HG02763 (cell line): ENCODE measurements around the gene TBL1X.
"Not testable (repeated sequence)": the region's sequence is repeated elsewhere in the genome, so short reads cannot be mapped to it uniquely, and the experiment has no call there.

Experiments used
- ATAC-seq: cut with Tn5 transposase; IDR thresholded peaks from one replicate; pipeline ENCODE4 v1.9.1; 2021; ENCODE audit warnings: mild to moderate bottlenecking, moderate library complexity; ENCODE audit not compliant: unreplicated experiment

Gene TBL1X

GRCh38 chrX:9464435-9465371 lies at the start of gene TBL1X:
Gene TBL1X (plus strand): TSS chrX:9465058. CDS start chrX:9653587, 188,529 bp downstream.
- peak; percentile 38 for ATAC-seq

GRCh38 chrX:9416562-9417348 lies 48.1 kb upstream of the TBL1X start:
- no peak for ATAC-seq

- no peak for ATAC-seq
These were observed 46.6 kb upstream of the TBL1X start for GRCh38 chrX:9418262-9418661.

GRCh38 chrX:9420275-9421265 lies 44.3 kb upstream of the TBL1X start:
- ATAC-seq = no peak

GRCh38 chrX:9429767-9430166 lies 35.1 kb upstream of the TBL1X start:
- ATAC-seq = no peak

GRCh38 chrX:9430346-9430921 lies 34.4 kb upstream of the TBL1X start:
- no peak for ATAC-seq

DNA sequence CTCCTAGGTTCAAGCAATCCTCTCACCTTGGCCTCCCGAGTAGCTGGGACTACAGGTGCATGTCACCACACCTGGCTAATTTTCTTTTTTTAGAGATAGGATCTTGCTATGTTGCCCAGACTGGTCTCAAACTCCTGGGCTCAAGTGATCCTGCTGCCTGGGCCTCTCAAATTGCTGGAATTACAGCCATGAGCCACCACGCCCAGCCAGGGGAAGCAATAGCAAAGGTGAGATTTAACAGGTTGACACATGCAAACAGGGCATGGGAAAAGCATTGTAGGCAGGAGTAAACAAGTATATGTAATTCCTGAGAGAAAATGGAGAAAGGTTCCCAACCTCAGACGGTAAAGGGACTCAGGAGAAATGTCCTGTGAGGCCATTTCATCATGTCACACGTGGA lies 33.6 kb upstream of the TBL1X start:
- ATAC-seq = no peak

DNA sequence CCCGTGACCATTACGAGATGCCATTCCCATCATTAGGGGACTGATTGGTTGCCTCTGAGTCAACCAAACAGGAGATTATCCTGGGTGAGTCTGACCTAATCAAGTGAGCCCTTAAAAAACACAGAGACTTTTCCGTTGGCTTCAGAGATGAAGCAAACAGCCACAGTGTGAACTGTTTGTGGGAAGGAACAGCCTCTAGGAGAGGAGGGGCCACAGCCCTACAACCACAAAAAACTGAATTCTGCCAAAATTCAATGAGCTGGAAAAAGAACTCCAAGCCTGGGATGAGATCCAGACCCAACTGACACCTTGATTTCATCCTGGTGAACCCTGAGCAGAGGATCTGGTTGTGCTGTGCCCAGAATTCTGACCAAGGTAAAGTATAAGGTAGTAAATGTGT lies 31.3 kb upstream of the TBL1X start:
- ATAC-seq = no peak

GRCh38 chrX:9434051-9434550 lies 30.8 kb upstream of the TBL1X start:
- ATAC-seq = no peak

- not testable (repeated sequence) for ATAC-seq
These were observed 29.8 kb upstream of the TBL1X start for GRCh38 chrX:9435086-9435485.

DNA sequence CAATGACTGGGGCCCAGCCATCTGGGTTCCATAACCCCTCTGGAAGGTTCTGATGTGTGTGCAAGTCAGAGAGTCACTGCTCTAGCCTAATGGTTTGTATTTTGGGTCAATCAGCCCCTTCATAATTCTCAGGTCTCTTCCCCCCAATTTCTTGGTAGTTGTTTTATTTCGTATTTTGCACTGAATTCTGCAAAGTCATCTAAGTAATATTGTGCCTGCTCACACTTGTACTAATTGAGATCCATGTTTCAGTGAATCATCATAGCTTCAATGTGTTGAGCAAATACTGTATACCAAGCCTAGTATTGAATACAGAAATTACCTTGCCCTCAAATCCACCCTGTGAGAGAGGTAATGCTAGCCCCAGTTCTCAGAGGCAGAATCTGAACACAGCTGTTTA lies 28.0 kb upstream of the TBL1X start:
- no peak for ATAC-seq

DNA sequence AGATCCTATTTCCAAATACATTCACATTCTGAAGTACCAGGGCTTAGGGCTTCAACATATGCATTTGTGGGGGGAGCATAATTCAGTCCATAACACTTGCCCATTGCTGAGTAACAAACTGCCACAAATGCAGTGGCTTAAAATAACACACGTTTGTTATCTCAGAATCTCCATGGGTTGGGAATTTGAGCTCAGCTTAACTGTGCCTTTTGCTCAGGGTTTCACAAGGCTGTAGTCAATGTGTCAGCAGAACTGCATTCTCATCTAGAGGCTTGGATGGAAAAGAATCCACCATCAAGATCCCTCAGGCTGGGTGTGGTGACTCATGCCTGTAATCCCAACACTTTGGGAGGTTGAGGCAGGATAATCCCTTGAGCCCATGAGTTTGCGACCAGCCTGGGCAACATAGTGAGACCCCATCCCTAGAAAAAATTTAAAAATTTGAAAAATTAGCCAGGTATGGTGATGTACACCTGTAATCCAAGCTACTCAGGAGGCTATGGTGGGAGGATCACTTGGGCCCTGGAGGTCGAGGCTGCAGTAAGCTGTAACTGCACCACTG lies 25.8 kb upstream of the TBL1X start:
- no peak for ATAC-seq

DNA sequence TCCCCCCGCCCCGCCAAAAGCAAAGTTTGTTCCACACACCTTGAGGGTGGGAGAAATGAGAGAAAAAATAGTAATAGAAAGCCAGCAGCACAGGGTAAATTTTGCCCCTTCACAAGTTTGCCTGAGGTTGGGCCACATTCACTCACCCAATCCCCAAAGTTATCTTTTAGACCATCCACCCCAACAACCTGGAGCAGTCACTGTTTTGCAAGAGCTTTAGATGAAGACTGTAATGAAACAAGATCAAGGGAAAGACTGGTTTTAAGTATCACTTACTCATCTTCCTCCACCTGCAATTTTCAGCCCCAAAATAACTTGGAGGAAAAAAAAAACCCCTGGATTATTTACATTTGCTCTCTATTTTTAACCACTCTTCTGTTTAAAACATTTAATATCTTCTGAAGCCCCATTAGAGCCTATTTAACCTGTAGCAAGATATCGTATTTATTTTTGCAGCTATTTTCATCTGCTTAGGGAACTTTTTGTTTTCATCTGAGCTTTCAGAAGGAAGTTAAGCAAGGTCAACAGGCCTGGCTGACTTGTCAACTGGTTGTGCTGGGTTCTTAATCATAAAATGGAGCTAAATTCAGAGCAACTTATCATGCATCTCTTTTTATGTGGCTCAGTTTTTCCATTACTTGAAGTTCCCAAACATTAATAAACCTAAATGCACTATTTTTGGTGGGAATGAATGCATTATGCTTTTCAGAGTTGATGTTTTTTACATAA lies 24.6 kb upstream of the TBL1X start:
- ATAC-seq = no peak

DNA sequence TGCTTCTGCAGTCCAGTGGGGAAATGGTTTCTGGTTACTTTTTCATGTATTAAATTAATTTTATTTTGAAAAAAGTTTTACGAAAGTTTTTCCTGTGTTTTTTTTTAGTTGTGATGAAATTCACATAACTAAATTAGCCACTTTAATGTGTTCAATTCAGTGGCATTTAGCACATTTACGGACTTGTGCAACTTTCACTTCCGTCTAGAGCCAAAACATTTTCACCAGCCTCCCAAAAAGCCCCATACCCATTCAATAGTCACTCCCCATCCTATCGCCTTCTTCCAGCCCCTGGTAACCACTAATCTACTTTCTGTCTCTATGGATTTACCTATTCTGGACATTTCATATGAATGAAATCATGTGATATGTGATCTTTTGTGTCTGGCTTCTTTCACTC lies 22.8 kb upstream of the TBL1X start:
- ATAC-seq = no peak

DNA sequence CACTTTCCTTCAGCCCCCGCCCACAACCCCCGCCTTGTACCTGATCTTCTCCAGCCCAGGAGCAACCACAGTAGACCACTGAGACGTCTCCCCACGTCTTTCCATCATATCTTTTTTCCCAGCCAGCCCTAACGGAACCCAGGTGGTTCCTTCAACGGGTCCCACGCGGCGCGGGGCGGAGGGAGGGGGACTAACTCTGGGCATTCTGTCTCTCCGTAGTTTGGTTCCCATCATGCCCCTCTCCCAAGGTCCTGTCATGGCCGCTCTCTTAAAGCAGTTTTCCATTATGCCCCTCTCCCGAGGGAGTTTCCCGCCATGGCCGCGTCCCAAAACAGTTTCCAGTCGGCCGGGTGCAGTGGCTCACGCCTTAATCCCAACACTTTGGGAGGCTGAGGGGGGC lies 21.5 kb upstream of the TBL1X start:
- no peak for ATAC-seq

DNA sequence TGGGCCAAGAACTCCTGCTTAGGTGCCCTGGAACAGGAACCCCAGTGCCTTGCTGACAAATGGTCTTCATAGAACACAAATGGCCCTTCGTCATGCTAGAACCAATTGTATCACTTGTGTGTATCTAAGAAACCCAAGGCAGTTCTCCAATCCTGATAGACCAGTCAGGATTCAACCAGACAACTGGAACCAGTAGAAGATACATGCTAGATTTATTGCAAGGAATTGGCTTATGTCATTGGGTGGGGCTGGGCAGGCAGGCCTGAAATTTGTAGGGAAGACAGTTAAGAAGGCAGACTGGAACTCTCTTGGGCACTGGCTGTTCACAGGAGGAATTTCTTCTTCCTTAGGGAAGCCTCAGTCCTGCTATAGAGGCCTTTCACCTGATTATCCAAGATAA lies 17.0 kb upstream of the TBL1X start:
- ATAC-seq = no peak

GRCh38 chrX:9456250-9457074 lies 8.4 kb upstream of the TBL1X start:
- ATAC-seq = no peak

- not testable (repeated sequence) for ATAC-seq
These were observed 6.8 kb upstream of the TBL1X start for GRCh38 chrX:9458034-9458433.
